H1 (cell line): Measurements from ENCODE around the gene MCF2L2. TPM values are rescaled to one million over a fixed set of nuclear protein-coding genes. Genes with fewer than 3 reads are reported as not detected.

Source experiments
- CTCF ChIA-PET: fragments of 300-600 bp; sonication (Branson Sonifier 250); formaldehyde crosslinking; loops from one replicate; lab custom pipeline; 2021; ENCODE audit not compliant: partially characterized antibody; lab: Charles Lee
- POLR2A ChIA-PET: fragments of 300-600 bp; sonication (Branson Sonifier 250); formaldehyde crosslinking; loops from one replicate; lab custom pipeline; 2021; ENCODE audit warnings: inconsistent platforms; ENCODE audit not compliant: partially characterized antibody; lab: Charles Lee
- DNase-seq, 2 experiments: peaks; one replicate each; pipeline versions ENCODE4 v3.0.0 to v3.0.0-alpha.2; 2010 to 2022; ENCODE audit warnings: low spot score in 2 of 2, low read depth in 1 of 2, mixed read lengths in 1 of 2
- FAIRE-seq: peaks from 2 replicates; lab custom pipeline; 2011; peaks lifted over from hg19 to GRCh38; lab: Jason Lieb, UNC
- H2AFZ ChIP-seq: 2 replicates; pipeline ENCODE4 v1.8.1; 2012; ENCODE audit warnings: low read length, inconsistent platforms
- H2AK5ac ChIP-seq: 2 replicates; pipeline ENCODE4 v1.6.1; 2013; ENCODE audit warnings: low read depth, low read length
- H2BK120ac ChIP-seq: replicated peaks from 2 replicates; pipeline ENCODE3; 2013; ENCODE audit warnings: low read depth, low read length, inconsistent platforms
- H2BK12ac ChIP-seq: 2 replicates; pipeline ENCODE4 v1.6.1; 2013; ENCODE audit warnings: low read depth, low read length
- H2BK15ac ChIP-seq: 2 replicates; pipeline ENCODE4 v1.6.1; 2013; ENCODE audit warnings: low read length
- H2BK20ac ChIP-seq: 2 replicates; pipeline ENCODE4 v1.6.1; 2013; ENCODE audit warnings: low read length
- H2BK5ac ChIP-seq: 2 replicates; pipeline ENCODE4 v1.6.1; 2013; ENCODE audit warnings: low read depth, low read length
- H3K14ac ChIP-seq: 2 replicates; pipeline ENCODE4 v1.6.1; 2013; ENCODE audit warnings: inconsistent platforms; ENCODE audit not compliant: insufficient read length
- H3K18ac ChIP-seq: 2 replicates; pipeline ENCODE4 v1.6.1; 2013; ENCODE audit warnings: low read length; ENCODE audit errors: extremely low read depth
- H3K23ac ChIP-seq: 2 replicates; pipeline ENCODE4 v1.6.1; 2013; ENCODE audit warnings: inconsistent platforms; ENCODE audit not compliant: insufficient read length
- H3K23me2 ChIP-seq: 2 replicates; pipeline ENCODE4 v1.6.1; 2013; ENCODE audit warnings: low read depth, low read length
- H3K27ac ChIP-seq: 2 replicates; pipeline ENCODE4 v1.6.1; 2011; ENCODE audit warnings: low read depth, low read length, inconsistent platforms
- H3K27me3 ChIP-seq, 4 experiments: replicated peaks in 1 of 4; 1 replicate in 1 of 4; 2 replicates in 3 of 4; pipeline versions ENCODE4 v1.6.1 to v1.8.1; 2011 to 2013; ENCODE audit warnings: low read length in 3 of 4, mild to moderate bottlenecking in 3 of 4, inconsistent platforms in 2 of 4, mixed read lengths in 2 of 4, moderate library complexity in 1 of 4; ENCODE audit not compliant: control insufficient read depth in 3 of 4, insufficient read depth in 3 of 4; ENCODE audit errors: extremely low read depth in 1 of 4
- H3K36me3 ChIP-seq, 4 experiments: 2 replicates each; pipeline versions ENCODE4 v1.6.1 to v1.8.1; 2011 to 2013; ENCODE audit warnings: mild to moderate bottlenecking in 4 of 4, low read length in 3 of 4, moderate library complexity in 2 of 4, control low read depth in 1 of 4, inconsistent platforms in 1 of 4; ENCODE audit not compliant: insufficient read depth in 4 of 4, control insufficient read depth in 2 of 4
- H3K4ac ChIP-seq: replicated peaks from 2 replicates; pipeline ENCODE3; 2013; ENCODE audit warnings: low read length, low read depth, mixed read lengths, inconsistent platforms; ENCODE audit not compliant: insufficient read length
- H3K4me1 ChIP-seq, 4 experiments: replicated peaks in 1 of 4; 1 replicate in 1 of 4; 2 replicates in 3 of 4; pipeline versions ENCODE4 v1.6.1 to v1.8.1; 2011 to 2013; ENCODE audit warnings: low read length in 3 of 4, inconsistent platforms in 2 of 4, mixed read lengths in 1 of 4; ENCODE audit not compliant: insufficient read depth in 4 of 4, control insufficient read depth in 3 of 4
- H3K4me2 ChIP-seq, 2 experiments: 2 replicates each; pipeline versions ENCODE4 v1.6.1 to v1.8.1; 2011 to 2013; ENCODE audit warnings: low read depth in 2 of 2, low read length in 2 of 2, control low read depth in 1 of 2, inconsistent platforms in 1 of 2, mild to moderate bottlenecking in 1 of 2; ENCODE audit not compliant: insufficient read depth in 1 of 2
- H3K4me3 ChIP-seq, 4 experiments: fragments of 200-600, 300-600 bp in 1 of 4; sonication (generic), shearing (Covaris generic), sonication (Bioruptor Twin) in 1 of 4; 2 replicates each; pipeline versions ENCODE4 v1.5.1 to v1.8.1; 2011 to 2016; ENCODE audit warnings: low read length in 4 of 4, low read depth in 3 of 4, control low read depth in 2 of 4, inconsistent platforms in 2 of 4, mild to moderate bottlenecking in 2 of 4, mixed read lengths in 1 of 4, moderate library complexity in 1 of 4; ENCODE audit not compliant: insufficient read depth in 2 of 4; ENCODE audit errors: extremely low read depth in 1 of 4
- H3K56ac ChIP-seq: replicated peaks from 2 replicates; pipeline ENCODE3; 2013; ENCODE audit warnings: low read depth, mild to moderate bottlenecking, mixed read lengths, low read length, inconsistent platforms; ENCODE audit not compliant: insufficient read length
- H3K79me1 ChIP-seq: 2 replicates; pipeline ENCODE4 v1.6.1; 2013; ENCODE audit warnings: low read depth, low read length, control low read depth
- H3K79me2 ChIP-seq, 2 experiments: 2 replicates each; pipeline versions ENCODE4 v1.6.1 to v1.8.1; 2012 to 2013; ENCODE audit warnings: low read length in 2 of 2, mild to moderate bottlenecking in 2 of 2, inconsistent platforms in 1 of 2; ENCODE audit not compliant: insufficient read depth in 2 of 2, control insufficient read depth in 1 of 2
- H3K9ac ChIP-seq, 4 experiments: replicated peaks in 1 of 4; 1 replicate in 1 of 4; 2 replicates in 3 of 4; pipeline versions ENCODE4 v1.6.1 to v1.8.1; 2011 to 2013; ENCODE audit warnings: low read depth in 3 of 4, low read length in 3 of 4, control low read depth in 2 of 4, mild to moderate bottlenecking in 2 of 4, moderate library complexity in 2 of 4, inconsistent platforms in 1 of 4; ENCODE audit errors: extremely low read depth in 1 of 4
- H3K9me3 ChIP-seq, 2 experiments: 2 replicates each; pipeline versions ENCODE4 v1.6.1 to v1.8.1; 2012 to 2013; ENCODE audit warnings: mild to moderate bottlenecking in 2 of 2, moderate library complexity in 2 of 2, control low read depth in 1 of 2, inconsistent platforms in 1 of 2, low read depth in 1 of 2, low read length in 1 of 2, mixed read lengths in 1 of 2; ENCODE audit not compliant: insufficient read depth in 2 of 2
- H4K20me1 ChIP-seq, 2 experiments: replicated peaks in 1 of 2; 2 replicates each; pipeline versions ENCODE3 to v1.8.1; 2011 to 2013; ENCODE audit warnings: inconsistent platforms in 2 of 2, low read length in 2 of 2, mild to moderate bottlenecking in 1 of 2; ENCODE audit not compliant: insufficient read depth in 2 of 2, control insufficient read depth in 1 of 2
- H4K5ac ChIP-seq: 2 replicates; pipeline ENCODE4 v1.6.1; 2013; ENCODE audit warnings: low read length, low read depth, mixed read lengths, inconsistent platforms; ENCODE audit not compliant: insufficient read length
- H4K8ac ChIP-seq: 2 replicates; pipeline ENCODE4 v1.8.0; 2013; ENCODE audit warnings: mild to moderate bottlenecking, moderate library complexity, low read length, inconsistent platforms; ENCODE audit not compliant: insufficient read depth; ENCODE audit errors: extremely low read depth
- H4K91ac ChIP-seq: replicated peaks from 2 replicates; pipeline ENCODE3; 2013; ENCODE audit warnings: low read length, mixed read lengths, inconsistent platforms; ENCODE audit not compliant: insufficient read length
- ATF3 ChIP-seq: IDR thresholded peaks from 2 replicates; pipeline ENCODE4 v1.6.1; 2011; ENCODE audit warnings: low read depth, mild to moderate bottlenecking, low read length; ENCODE audit not compliant: insufficient read depth
- CEBPB ChIP-seq: IDR thresholded peaks from 2 replicates; pipeline ENCODE4 v1.6.1; 2012; ENCODE audit warnings: low read depth, low read length
- CHD1 ChIP-seq: IDR thresholded peaks from 2 replicates; pipeline ENCODE4 v1.6.1; 2012; ENCODE audit warnings: low read depth, low read length, improper control_type of control experiment
- CTBP2 ChIP-seq: IDR thresholded peaks from 2 replicates; pipeline ENCODE4 v1.7.0; 2011; ENCODE audit warnings: borderline replicate concordance, mild to moderate bottlenecking, moderate library complexity, mixed read lengths, low read length; ENCODE audit not compliant: insufficient read depth, insufficient read length
- EGR1 ChIP-seq: IDR thresholded peaks from 2 replicates; pipeline ENCODE4 v1.6.1; 2011; ENCODE audit warnings: low read depth, low read length, borderline replicate concordance
- EP300 ChIP-seq, 2 experiments: IDR thresholded peaks; 1 replicate in 1 of 2; 2 replicates in 1 of 2; pipeline ENCODE4 v1.6.1; 2011 to 2012; ENCODE audit warnings: low read depth in 2 of 2, low read length in 2 of 2, mild to moderate bottlenecking in 2 of 2, borderline replicate concordance in 1 of 2, inconsistent platforms in 1 of 2, moderate library complexity in 1 of 2
- HDAC2 ChIP-seq, 2 experiments: fragments of 300-600 bp in 1 of 2; sonication (generic) in 1 of 2; IDR thresholded peaks; 2 replicates each; pipeline ENCODE4 v1.6.1; 2011 to 2012; ENCODE audit warnings: low read depth in 2 of 2, low read length in 2 of 2, mild to moderate bottlenecking in 2 of 2, moderate library complexity in 2 of 2, borderline replicate concordance in 1 of 2, inconsistent platforms in 1 of 2
- KDM4A ChIP-seq: IDR thresholded peaks from one replicate; pipeline ENCODE4 v1.7.1; 2012; ENCODE audit warnings: low read depth, mild to moderate bottlenecking, moderate library complexity, low read length, inconsistent platforms; ENCODE audit not compliant: severe bottlenecking
- RAD21 ChIP-seq, 2 experiments: IDR thresholded peaks in 1 of 2; conservative IDR thresholded peaks in 1 of 2; 2 replicates each; pipeline ENCODE4 v1.6.1; 2011; ENCODE audit warnings: low read depth in 2 of 2, low read length in 2 of 2, improper control_type of control experiment in 1 of 2, inconsistent platforms in 1 of 2, mild to moderate bottlenecking in 1 of 2, moderate library complexity in 1 of 2
- RXRA ChIP-seq: IDR thresholded peaks from 2 replicates; pipeline ENCODE4 v1.6.1; 2011; ENCODE audit warnings: low read depth, mild to moderate bottlenecking, low read length, moderate library complexity; ENCODE audit not compliant: insufficient read depth
- SIRT6 ChIP-seq: IDR thresholded peaks from one replicate; pipeline ENCODE4 v1.7.1; 2012; ENCODE audit warnings: low read length, inconsistent platforms
- SP1 ChIP-seq: IDR thresholded peaks from 2 replicates; pipeline ENCODE4 v1.6.1; 2011; ENCODE audit warnings: low read depth, low read length
- TBP ChIP-seq: IDR thresholded peaks from 2 replicates; pipeline ENCODE4 v1.6.1; 2011; ENCODE audit warnings: low read depth, low read length, improper control_type of control experiment
- polyA plus RNA-seq, 7 experiments: library from polyadenylated mRNA; depleted of rRNA in 3 of 7; stranded (reverse) in 5 of 7; unstranded in 2 of 7; fragments of >200 nt in 5 of 7; fragments of 200-250 nt in 2 of 7; gene quantifications; 1 replicate in 5 of 7; 2 replicates in 1 of 7; 4 replicates in 1 of 7; pipeline versions ENCODE4 v1.2.1 to v1.2.3, GENCODE V29; 2011 to 2013; ENCODE audit warnings: missing spikeins in 2 of 7, mixed read lengths in 2 of 7
- total RNA-seq: library from RNA; stranded (reverse); fragmentation: NEBNext Ultra II Directional; extraction: Animal tissue kit (Norgen Biotek cat#: 25700); gene quantifications from 2 replicates; pipeline ENCODE4 v1.2.1, GENCODE V29; 2021
- TF ChIP-seq, protein P1 (sequence below): IDR thresholded peaks from 2 replicates; pipeline ENCODE4 v1.6.1; 2012; ENCODE audit warnings: inconsistent platforms

MCF2L2 gene
- total and polyA plus RNA-seq, 2 of the 8 experiments (the other 6 are each of a cell fraction or from before 2014, with no cell fraction given) = 4.1 to 13.7 TPM

- Histone ChIP-seq H2AFZ (no peak overlapping the region), H3K27me3 (no peaks in the 10 kb centered on the region), H2BK5ac (no peak overlapping the region), H3K4me2 (no peak overlapping the region), H3K36me3 (no peaks in the 10 kb centered on the region), H4K5ac (no peak overlapping the region), H2BK12ac (no peak overlapping the region), H3K4ac (no peak overlapping the region), H3K4me1 (0 out of 7 replicates have a peak, but pooled peaks cover 0 to 3% (median 0%) of the 10 kb centered on the region in 4 experiments), H3K4me3 (no peak overlapping the region), H3K23me2 (no peaks in the 10 kb centered on the region), H3K9me3 (no peaks in the 10 kb centered on the region), H2AK5ac (no peak overlapping the region), H3K56ac (no peak overlapping the region), H2BK120ac (no peak overlapping the region), H3K23ac (no peak overlapping the region), H3K9ac (no peak overlapping the region), H3K79me1 (no peaks in the 10 kb centered on the region), H3K14ac (no peak overlapping the region), H3K79me2 (no peaks in the 10 kb centered on the region), H4K20me1 (no peaks in the 10 kb centered on the region), H2BK20ac (no peak overlapping the region), H4K91ac (no peak overlapping the region), H4K8ac (no peak overlapping the region), H2BK15ac (no peak overlapping the region), H3K18ac (no peak overlapping the region), H3K27ac (no peak overlapping the region)
- POLR2A ChIA-PET = no interaction called here
- DNase-seq = no peak
- CTCF ChIA-PET = interaction anchor here (0.6 kb wide), 1 partner anchor 13 kb away, joined by 4 read pairs; no protein-coding TSS in a partner anchor
- no peak for FAIRE-seq
- TF ChIP-seq HDAC2 (IDR thresholded peaks at IDR 0.05; ENCODE audit: borderline replicate concordance in 1 of 2, low read depth in 2 of 2, low read length in 2 of 2) (no peak), SP1 (no peak), CHD1 (no peak), CEBPB (no peak), EGR1 (no peak), RXRA (no peak), CTBP2 (no peak), KDM4A (no peak), SIRT6 (no peak), RAD21 (IDR thresholded peaks at IDR 0.05 in 1 of 2, conservative IDR thresholded peaks at IDR 0.05 in 1 of 2; ENCODE audit: low read depth in 2 of 2, low read length in 2 of 2) (no peak), EP300 (IDR thresholded peaks at IDR 0.05; ENCODE audit: borderline replicate concordance in 1 of 2, low read depth in 2 of 2, low read length in 2 of 2) (no peak), ATF3 (no peak), TBP (no peak)
- TF ChIP-seq, protein P1, sequence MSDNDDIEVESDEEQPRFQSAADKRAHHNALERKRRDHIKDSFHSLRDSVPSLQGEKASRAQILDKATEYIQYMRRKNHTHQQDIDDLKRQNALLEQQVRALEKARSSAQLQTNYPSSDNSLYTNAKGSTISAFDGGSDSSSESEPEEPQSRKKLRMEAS = no peak
Measured at GRCh38 chr3:183203670-183204069, 224.7 kb downstream of the MCF2L2 start.
